ENCODE results near the gene KLF4. TPM values are rescaled to one million over a fixed set of nuclear protein-coding genes. Genes with fewer than 3 reads are reported as not detected.
A peak's percentile ranks its signal among the peaks of the same experiment; 100 is the strongest.

KLF4 gene
- total RNA-seq, 1 donor = 2.6 TPM

DNA sequence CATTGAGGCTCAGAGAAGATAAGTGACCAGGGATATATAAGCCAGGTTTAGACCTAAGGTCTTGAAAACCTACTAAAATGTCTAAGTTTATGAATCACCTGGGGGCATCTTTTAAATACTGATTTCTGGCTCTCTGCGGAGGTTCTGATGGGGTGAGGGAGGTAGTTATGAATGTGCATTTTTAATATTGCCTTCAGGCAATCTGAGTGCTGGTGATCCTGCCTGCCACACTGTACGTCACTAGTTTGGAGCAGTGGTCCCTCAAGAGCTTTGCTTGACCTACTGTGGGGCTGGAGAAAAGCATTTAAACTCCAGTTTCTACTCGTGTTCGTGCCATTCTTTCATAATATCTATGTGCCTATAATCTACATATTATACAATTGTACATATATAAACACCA lies 36.1 kb downstream of the KLF4 start:
- TF ChIP-seq, protein P1, sequence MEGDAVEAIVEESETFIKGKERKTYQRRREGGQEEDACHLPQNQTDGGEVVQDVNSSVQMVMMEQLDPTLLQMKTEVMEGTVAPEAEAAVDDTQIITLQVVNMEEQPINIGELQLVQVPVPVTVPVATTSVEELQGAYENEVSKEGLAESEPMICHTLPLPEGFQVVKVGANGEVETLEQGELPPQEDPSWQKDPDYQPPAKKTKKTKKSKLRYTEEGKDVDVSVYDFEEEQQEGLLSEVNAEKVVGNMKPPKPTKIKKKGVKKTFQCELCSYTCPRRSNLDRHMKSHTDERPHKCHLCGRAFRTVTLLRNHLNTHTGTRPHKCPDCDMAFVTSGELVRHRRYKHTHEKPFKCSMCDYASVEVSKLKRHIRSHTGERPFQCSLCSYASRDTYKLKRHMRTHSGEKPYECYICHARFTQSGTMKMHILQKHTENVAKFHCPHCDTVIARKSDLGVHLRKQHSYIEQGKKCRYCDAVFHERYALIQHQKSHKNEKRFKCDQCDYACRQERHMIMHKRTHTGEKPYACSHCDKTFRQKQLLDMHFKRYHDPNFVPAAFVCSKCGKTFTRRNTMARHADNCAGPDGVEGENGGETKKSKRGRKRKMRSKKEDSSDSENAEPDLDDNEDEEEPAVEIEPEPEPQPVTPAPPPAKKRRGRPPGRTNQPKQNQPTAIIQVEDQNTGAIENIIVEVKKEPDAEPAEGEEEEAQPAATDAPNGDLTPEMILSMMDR (IDR thresholded peaks at IDR 0.05; ENCODE audit: insufficient read depth, low read depth, low read length) = no peak
- no peak for DNase-seq (ENCODE audit: low read depth)
- H3K4me3 ChIP-seq (ENCODE audit: low read depth, low read length) = no peak overlapping the region

DNA sequence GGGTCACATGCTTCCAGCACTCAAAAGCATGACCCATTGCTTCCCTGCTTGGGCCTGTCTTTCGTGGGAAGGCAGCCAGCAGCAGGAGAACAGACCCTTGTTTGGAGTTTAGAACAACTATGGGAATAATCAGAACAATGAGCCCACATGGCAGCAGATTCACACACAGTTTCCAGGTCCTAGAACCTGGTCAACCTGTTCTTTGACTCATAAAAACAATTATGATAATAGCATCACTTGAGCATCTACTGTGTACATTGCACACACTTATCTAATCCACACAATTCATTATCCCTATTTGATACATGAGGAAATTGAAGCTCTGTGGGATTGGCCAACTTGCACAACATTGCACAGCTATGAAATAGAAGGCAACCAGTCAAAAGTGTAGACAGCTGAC lies 41.7 kb downstream of the KLF4 start:
- TF ChIP-seq, protein P1 (IDR thresholded peaks at IDR 0.05; ENCODE audit: insufficient read depth, low read depth, low read length) = no peak
- H3K4me3 ChIP-seq (ENCODE audit: low read depth, low read length) = no peak overlapping the region
- DNase-seq (ENCODE audit: low read depth) = no peak

DNA sequence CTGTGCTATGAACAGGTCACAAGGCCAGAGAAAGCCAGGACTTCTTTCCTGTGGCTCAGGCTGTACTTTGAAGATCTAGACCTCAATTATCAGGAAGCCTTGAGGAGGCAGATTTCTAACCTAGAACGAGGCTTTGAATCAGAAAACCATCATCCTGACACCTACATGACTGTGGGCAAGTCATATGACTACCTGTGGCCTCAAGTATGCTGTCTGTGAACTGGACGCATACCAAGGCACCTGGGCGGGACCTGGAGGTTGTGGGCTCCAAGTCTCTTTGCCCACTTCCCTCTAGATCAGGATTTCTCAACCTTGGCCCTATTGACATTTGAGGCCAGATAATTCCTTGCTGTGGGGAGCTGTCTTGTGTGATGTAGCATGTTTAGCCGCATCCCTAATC lies 42.5 kb downstream of the KLF4 start:
- DNase-seq (ENCODE audit: low read depth) = no peak
- no peak overlapping the region for H3K4me3 ChIP-seq (ENCODE audit: low read depth, low read length)
- TF ChIP-seq, protein P1 (IDR thresholded peaks at IDR 0.05; ENCODE audit: insufficient read depth, low read depth, low read length) = no peak

DNA sequence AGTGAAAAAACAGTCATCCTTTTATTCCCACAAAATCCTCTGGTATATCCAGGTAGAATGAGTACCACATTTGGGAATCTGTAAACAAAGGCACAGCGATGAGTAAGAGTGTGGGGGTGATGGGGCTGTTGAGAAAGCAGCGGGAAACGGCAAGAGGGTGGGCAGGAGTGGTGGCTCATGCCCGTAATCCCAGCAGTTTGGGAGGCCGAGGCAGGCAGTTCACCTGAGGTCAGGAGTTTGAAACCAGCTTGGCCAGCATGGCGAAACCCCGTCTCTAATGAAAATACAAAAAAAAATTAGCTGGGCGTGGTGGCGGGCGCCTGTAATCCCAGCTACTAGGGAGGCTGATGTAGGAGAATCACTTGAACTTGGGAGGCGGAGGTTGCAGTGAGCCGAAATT lies 43.1 kb downstream of the KLF4 start:
- no peak for DNase-seq (ENCODE audit: low read depth)
- no peak overlapping the region for H3K4me3 ChIP-seq (ENCODE audit: low read depth, low read length)
- TF ChIP-seq, protein P1 (IDR thresholded peaks at IDR 0.05; ENCODE audit: insufficient read depth, low read depth, low read length) = no peak

- H3K4me3 ChIP-seq (ENCODE audit: low read depth, low read length) = no peak overlapping the region
- no peak for DNase-seq (ENCODE audit: low read depth)
- TF ChIP-seq, protein P1 (IDR thresholded peaks at IDR 0.05; ENCODE audit: insufficient read depth, low read depth, low read length) = no peak
These were observed 45.8 kb downstream of the KLF4 start for GRCh38 chr9:107443786-107444185.

- peak; percentile 95 for DNase-seq (ENCODE audit: low read depth)
- TF ChIP-seq, protein P1 (IDR thresholded peaks at IDR 0.05; ENCODE audit: insufficient read depth, low read depth, low read length) = no peak
- H3K4me3 ChIP-seq (ENCODE audit: low read depth, low read length) = no peak overlapping the region
These were observed 49.5 kb downstream of the KLF4 start for GRCh38 chr9:107439991-107440456.
